Mononuclear cell (primary cell): ENCODE results near the gene ALK. TPM values are rescaled to one million over a fixed set of nuclear protein-coding genes. Genes with fewer than 3 reads are reported as not detected.
"Not testable (repeated sequence)": the region's sequence is repeated elsewhere in the genome, so short reads cannot be mapped to it uniquely, and the experiment has no call there.

Experiments used
- H3K27me3 ChIP-seq: 2 replicates; pipeline ENCODE4 v1.6.0; 2011; ENCODE audit warnings: low read length, control low read depth; ENCODE audit not compliant: insufficient read depth
- H3K4me1 ChIP-seq: 2 replicates; pipeline ENCODE4 v1.5.1; 2011; ENCODE audit warnings: mild to moderate bottlenecking, low read length, control low read depth; ENCODE audit not compliant: insufficient read depth
- H3K4me3 ChIP-seq: 2 replicates; pipeline ENCODE4 v1.5.1; 2011; ENCODE audit warnings: mild to moderate bottlenecking, low read length, moderate library complexity
- H3K9me3 ChIP-seq: 2 replicates; pipeline ENCODE4 v1.5.1; 2011; ENCODE audit warnings: low read depth, mild to moderate bottlenecking, control low read depth, low read length
- total RNA-seq: library from RNA; depleted of rRNA; stranded (reverse); fragments of >200 nt; gene quantifications from one replicate; pipeline ENCODE4 v1.2.3, GENCODE V29; 2012

The ALK gene
- total RNA-seq, 1 donor, result not detected

DNA sequence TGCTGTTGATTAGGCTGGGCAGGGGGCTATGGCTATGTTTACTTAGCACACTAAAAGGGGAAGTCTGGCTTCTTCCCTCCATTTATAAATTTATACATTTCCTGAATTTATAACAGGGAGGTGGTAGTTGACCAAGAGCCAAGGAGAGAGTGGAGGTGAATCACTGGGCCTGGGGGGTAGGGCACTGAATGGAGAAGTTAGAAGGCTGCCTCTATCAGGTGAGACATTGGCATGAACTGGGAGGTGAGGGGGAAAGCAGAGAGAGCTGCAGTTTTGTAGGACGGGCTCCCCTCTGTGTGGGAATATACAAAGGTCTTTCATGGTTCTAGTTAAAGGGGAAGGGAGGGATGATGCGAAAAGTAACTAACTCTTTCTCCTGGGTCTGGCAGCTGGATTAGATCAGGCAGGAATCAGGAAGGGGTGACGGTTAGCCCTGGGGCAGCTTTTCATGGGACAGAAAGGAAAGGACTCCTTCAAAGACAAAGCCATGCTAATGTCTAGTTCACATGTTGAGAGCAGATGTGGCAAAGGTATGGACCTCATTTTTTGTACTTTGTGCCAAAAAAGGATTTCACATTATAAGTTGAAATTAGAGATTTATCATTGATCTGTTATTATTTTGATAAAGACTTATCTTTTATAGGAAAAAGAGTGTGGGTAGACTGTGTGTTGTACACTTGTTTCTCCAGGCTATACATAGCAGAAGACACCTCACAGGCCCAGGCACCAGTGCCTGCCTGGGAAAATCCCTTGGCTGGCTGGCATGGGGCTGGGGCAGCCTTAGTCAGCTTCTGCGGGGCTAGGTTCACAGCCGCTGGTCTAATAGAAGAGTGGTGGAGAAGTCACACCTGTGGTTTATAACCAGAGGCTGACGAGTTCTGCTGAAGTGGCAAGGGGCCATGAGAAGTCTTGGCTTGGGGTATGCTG, 647.4 kb downstream of the ALK start:
- Histone ChIP-seq H3K9me3 (no peaks in the 10 kb centered on the region), H3K4me3 (no peak overlapping the region), H3K27me3 (no peaks in the 10 kb centered on the region), H3K4me1 (no peaks in the 10 kb centered on the region)

- H3K4me3 ChIP-seq, result no peak overlapping the region
- no peaks in the 10 kb centered on the region for H3K27me3 ChIP-seq
- H3K4me1 ChIP-seq, result no peaks in the 10 kb centered on the region
- H3K9me3 ChIP-seq, result no peaks in the 10 kb centered on the region
Observed at GRCh38 chr2:29273004-29273684, 648.2 kb downstream of the ALK start.

DNA sequence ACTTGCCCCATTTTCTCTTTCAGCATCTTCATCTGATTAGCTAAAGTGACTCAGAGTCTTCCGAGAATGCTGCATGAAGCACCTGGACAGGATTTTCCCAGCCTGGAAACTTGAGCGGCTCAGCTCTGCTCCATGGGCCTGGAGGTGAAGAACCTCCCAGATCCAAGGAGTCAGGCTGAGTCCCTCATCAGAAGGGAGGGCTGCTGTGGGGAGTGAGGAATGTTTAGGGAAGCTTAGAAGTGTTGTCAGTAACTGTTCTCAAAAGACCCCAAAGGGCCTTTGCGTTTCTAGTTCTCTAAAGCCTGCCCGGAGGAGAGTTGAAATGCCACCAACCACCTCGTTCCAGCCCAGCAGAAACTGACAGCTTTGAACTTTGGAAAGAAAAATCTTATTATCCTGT, 649.1 kb downstream of the ALK start:
- no peaks in the 10 kb centered on the region for H3K4me1 ChIP-seq
- no peaks in the 10 kb centered on the region for H3K9me3 ChIP-seq
- H3K27me3 ChIP-seq, result no peaks in the 10 kb centered on the region
- no peak overlapping the region for H3K4me3 ChIP-seq

DNA sequence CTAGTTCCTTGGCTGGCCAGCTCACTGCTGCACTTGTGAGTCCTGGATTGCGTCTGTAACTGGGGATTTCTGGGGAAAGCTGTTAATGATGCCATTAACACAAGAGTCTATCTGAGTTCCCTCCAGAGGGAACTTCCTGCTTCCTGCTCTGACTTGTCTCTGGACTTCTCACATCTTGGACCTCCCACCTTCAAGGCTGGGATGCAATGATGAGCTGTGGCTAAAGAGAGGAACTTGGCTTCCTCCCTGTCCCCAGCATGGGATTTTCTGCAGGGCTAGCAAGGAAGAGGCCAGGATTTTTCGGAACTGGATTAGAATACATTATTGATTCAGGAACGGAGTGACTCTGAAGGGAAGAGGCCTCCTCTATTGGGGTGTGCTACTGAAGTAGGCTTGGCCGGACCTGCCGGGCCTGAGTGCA, 650.7 kb downstream of the ALK start:
- no peaks in the 10 kb centered on the region for H3K4me1 ChIP-seq
- H3K27me3 ChIP-seq, result no peaks in the 10 kb centered on the region
- no peak overlapping the region for H3K4me3 ChIP-seq
- H3K9me3 ChIP-seq, result no peaks in the 10 kb centered on the region

DNA sequence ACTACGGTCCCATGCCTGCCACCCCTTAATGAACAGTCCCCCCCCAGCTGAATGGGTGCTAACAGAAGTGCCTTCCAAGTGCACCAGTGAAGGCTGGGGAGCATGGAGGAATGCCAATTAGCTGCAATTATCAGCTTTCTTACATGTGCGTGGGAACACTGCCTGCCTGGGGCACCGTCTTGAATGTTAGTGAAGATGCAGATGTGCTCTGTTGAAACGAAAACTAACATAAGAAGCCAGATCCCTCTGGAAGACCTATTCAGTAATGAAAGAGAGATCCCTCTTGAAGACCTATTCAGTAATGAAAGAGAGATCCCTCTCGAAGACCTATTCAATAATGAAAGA, 651.6 kb downstream of the ALK start:
- Histone ChIP-seq H3K4me3 (no peak overlapping the region), H3K27me3 (no peaks in the 10 kb centered on the region), H3K9me3 (no peaks in the 10 kb centered on the region), H3K4me1 (no peaks in the 10 kb centered on the region)

GRCh38 chr2:29269095-29269764, 652.2 kb downstream of the ALK start:
- Histone ChIP-seq H3K4me1 (no peaks in the 10 kb centered on the region), H3K4me3 (no peak overlapping the region), H3K9me3 (no peaks in the 10 kb centered on the region), H3K27me3 (no peaks in the 10 kb centered on the region)

DNA sequence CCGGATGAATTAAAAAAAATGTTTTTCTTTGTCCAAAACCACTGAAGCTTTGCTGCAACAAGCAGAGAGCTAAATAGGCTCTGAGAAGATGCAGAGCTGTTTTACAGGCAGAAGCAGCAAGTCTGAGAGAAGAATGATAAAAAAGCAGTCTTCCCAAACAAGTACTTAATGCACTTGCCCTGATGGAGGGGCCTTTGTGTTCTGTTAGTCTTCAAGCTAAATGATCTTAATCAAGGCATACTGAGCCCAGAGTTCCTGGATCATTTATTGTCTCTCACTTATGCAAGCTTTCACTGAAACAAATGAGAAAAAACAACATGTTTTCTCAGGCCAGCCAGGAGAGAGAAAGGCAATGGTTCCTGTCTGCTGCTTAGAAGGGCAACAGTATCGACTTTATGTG, 653.7 kb downstream of the ALK start:
- Histone ChIP-seq H3K4me1 (no peaks in the 10 kb centered on the region), H3K27me3 (no peaks in the 10 kb centered on the region), H3K9me3 (no peaks in the 10 kb centered on the region), H3K4me3 (no peak overlapping the region)

DNA sequence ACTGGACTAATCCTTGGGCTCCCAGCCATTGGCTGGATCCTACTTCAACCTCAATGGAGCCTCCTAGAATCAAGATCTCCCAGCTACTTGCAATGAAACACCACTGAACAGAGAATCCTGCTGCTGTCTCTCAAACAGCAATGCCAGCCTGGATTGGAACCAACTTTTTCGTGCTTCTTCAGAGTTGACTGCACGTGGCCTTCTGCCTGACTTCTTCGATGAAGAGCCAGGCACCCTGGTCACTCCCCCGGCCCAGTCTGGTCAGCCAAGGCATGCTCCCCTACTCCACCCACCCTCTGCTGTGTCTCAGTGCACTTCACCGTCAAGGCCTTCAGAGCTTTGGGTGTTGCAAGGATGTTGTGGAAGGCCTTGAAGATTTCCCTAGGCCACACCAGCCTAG, 657.5 kb downstream of the ALK start:
- no peaks in the 10 kb centered on the region for H3K4me1 ChIP-seq
- no peaks in the 10 kb centered on the region for H3K9me3 ChIP-seq
- H3K4me3 ChIP-seq, result no peak overlapping the region
- peaks cover 3% of the 10 kb centered on the region for H3K27me3 ChIP-seq

DNA sequence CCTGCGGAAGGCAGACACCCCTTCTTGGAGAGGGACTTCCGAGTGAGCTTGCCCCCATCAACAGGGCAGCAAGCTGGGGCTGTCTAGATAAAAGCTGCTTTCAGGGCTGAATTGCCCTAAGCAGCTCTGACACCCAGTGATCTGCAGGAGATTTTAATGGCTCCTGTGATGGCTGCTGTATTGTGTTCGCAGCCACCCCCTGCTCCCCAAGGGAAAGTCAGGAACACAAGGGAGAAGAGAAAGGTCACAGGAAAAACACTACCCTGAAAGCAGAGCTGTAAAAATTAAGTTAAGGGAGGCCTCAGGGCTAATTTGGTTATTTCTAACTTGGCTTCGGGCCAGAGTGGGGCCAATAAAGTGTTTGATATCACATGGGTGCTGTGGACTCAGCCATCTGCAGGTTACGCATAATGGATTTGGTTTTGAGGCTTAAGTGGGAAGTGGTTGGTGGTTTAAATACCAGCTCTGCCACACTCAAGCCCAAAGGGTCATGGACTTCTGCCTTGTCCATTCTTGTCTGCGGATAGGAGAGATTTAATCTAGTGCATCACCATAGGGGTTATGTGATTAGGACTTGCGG, 658.6 kb downstream of the ALK start:
- no peaks in the 10 kb centered on the region for H3K9me3 ChIP-seq
- no peaks in the 10 kb centered on the region for H3K4me1 ChIP-seq
- H3K4me3 ChIP-seq, result no peak overlapping the region
- peaks cover 3% of the 10 kb centered on the region for H3K27me3 ChIP-seq

- Histone ChIP-seq H3K4me3 (no peak overlapping the region), H3K27me3 (peaks cover 3% of the 10 kb centered on the region), H3K4me1 (no peaks in the 10 kb centered on the region), H3K9me3 (no peaks in the 10 kb centered on the region)
Observed at GRCh38 chr2:29261003-29261402, 660.4 kb downstream of the ALK start.

DNA sequence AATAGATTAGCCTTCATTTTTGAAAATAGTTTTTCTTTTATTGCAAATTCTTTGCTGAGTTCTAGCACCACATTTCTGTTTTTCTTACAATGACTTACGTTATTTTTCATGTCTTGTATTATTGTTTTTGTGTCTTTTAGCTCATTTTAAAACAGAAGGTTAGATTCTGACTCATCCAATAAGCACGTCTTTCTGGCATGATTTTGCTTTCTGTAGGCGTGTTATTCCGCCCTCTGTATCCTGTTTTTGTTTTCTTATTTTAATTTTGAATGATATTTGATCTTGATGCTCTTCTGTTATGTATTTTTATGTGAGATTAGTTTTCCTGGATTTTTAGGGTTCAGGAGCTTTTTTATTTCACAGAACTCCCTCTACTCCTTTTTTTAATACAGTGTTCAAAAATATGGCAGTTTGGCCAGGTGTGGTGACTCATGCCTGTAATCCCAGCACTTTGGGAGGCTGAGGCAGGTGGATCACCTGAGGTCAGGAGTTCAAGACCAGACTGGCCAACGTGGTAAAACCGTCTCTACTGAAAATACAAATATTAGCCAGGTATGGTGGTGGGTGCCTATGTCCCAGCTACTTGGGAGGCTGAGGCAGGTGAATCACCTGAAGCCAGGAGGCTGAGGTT, 661.1 kb downstream of the ALK start:
- Histone ChIP-seq H3K9me3 (no peaks in the 10 kb centered on the region), H3K27me3 (peaks cover 3% of the 10 kb centered on the region), H3K4me3 (no peak overlapping the region), H3K4me1 (no peaks in the 10 kb centered on the region)

DNA sequence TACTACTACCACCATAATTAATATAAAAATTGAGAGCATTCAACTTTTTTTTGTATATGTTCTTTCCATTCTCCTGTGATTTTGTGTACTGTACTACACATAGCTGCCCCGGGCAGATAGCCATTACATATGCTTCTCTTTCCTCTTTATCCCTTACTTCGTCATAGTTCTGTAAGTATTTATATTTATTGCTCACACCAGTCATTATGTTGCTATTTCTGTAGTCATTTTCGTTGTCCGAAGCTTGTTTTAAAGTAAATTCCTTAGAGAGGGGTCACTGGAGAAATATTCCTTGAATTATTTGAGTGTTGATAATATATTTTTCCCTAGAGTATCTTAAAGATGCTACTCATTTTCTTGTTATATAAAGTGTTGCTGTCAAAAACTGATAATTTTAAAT, 662.2 kb downstream of the ALK start:
- H3K27me3 ChIP-seq, result peaks cover 3% of the 10 kb centered on the region
- no peaks in the 10 kb centered on the region for H3K4me1 ChIP-seq
- no peaks in the 10 kb centered on the region for H3K9me3 ChIP-seq
- no peak overlapping the region for H3K4me3 ChIP-seq

DNA sequence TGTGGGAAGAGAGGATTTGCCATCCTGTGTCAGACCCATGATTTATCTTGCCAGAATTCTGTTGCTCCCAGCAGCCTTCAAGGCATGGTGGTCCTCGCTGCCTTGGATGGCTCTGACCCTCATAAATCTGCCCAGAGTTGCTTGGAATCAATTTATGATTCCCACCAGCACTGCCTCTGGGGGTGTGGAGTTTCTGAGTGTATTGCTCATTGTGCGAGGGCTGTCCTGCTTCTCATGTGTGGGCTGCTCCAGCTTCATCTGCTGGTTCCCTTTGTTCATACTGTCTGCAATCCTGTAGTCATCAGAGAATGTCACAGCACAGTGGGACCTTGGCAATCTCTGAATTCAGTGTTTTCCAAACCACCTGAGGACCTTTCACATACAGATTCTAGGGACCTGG, 666.4 kb downstream of the ALK start:
- Histone ChIP-seq H3K4me3 (no peak overlapping the region), H3K4me1 (no peaks in the 10 kb centered on the region), H3K27me3 (peaks cover 3% of the 10 kb centered on the region), H3K9me3 (no peaks in the 10 kb centered on the region)

- H3K4me1 ChIP-seq, H3K9me3 ChIP-seq, H3K27me3 ChIP-seq, H3K4me3 ChIP-seq: not testable (repeated sequence)
Observed at GRCh38 chr2:29253495-29254275, 667.7 kb downstream of the ALK start.
